Activated T-helper 1 cell treated with Interleukin-2 at 50 U/mL for 16 hours (primary cell): ENCODE measurements around the gene CRADD.

ENCODE experiments used
- DNase-seq: peaks from one replicate; pipeline ENCODE4 v3.0.0-alpha.2; 2020; ENCODE audit warnings: low read depth

CRADD gene

GRCh38 chr12:93939641-93940325 is 262.6 kb downstream of the CRADD start:
- DNase-seq: no peak

GRCh38 chr12:93943780-93944179 is 266.6 kb downstream of the CRADD start:
- DNase-seq: no peak

GRCh38 chr12:93944201-93944600 is 267.0 kb downstream of the CRADD start:
- no peak for DNase-seq
